Mesenchymal stem cell (in vitro differentiated cells and primary cell): ENCODE data around the gene BLVRA.

ENCODE experiments used
- DNase-seq: peaks from one replicate; pipeline ENCODE4 v3.0.0-alpha.2; 2013
- H2AFZ ChIP-seq: one replicate; pipeline ENCODE4 v1.6.1; 2013; ENCODE audit warnings: low read depth, mild to moderate bottlenecking, control low read depth, inconsistent platforms, low read length, moderate library complexity
- H2AK5ac ChIP-seq: 2 replicates; pipeline ENCODE4 v1.6.1; 2013; ENCODE audit warnings: low read length, moderate library complexity, mild to moderate bottlenecking, inconsistent platforms; ENCODE audit not compliant: severe bottlenecking
- H2BK120ac ChIP-seq: one replicate; pipeline ENCODE4 v1.6.1; 2013; ENCODE audit warnings: low read depth, mild to moderate bottlenecking, inconsistent platforms, low read length, moderate library complexity
- H2BK12ac ChIP-seq, 2 experiments: one replicate each; pipeline ENCODE4 v1.6.1; 2013; ENCODE audit warnings: inconsistent platforms in 2 of 2, low read length in 2 of 2, mild to moderate bottlenecking in 2 of 2, moderate library complexity in 2 of 2, control low read depth in 1 of 2
- H2BK15ac ChIP-seq: one replicate; pipeline ENCODE4 v1.6.1; 2013; ENCODE audit warnings: mild to moderate bottlenecking, low read depth, inconsistent platforms; ENCODE audit not compliant: poor library complexity, severe bottlenecking
- H2BK5ac ChIP-seq: 2 replicates; pipeline ENCODE4 v1.6.1; 2013; ENCODE audit warnings: low read depth, mild to moderate bottlenecking, low read length, control low read depth, inconsistent platforms; ENCODE audit not compliant: poor library complexity, severe bottlenecking
- H3K14ac ChIP-seq, 2 experiments: one replicate each; pipeline ENCODE4 v1.6.1; 2013; ENCODE audit warnings: inconsistent platforms in 2 of 2, low read length in 2 of 2, control low read depth in 1 of 2, mild to moderate bottlenecking in 1 of 2, moderate library complexity in 1 of 2
- H3K18ac ChIP-seq, 2 experiments: one replicate each; pipeline ENCODE4 v1.6.1; 2013; ENCODE audit warnings: inconsistent platforms in 2 of 2, low read length in 2 of 2, control low read depth in 1 of 2, low read depth in 1 of 2, mild to moderate bottlenecking in 1 of 2
- H3K23ac ChIP-seq, 2 experiments: one replicate each; pipeline ENCODE4 v1.6.1; 2013; ENCODE audit warnings: inconsistent platforms in 2 of 2, low read length in 2 of 2, mild to moderate bottlenecking in 2 of 2, moderate library complexity in 2 of 2, control low read depth in 1 of 2
- H3K27ac ChIP-seq: 2 replicates; pipeline ENCODE4 v1.5.1; 2013; ENCODE audit warnings: mild to moderate bottlenecking, moderate library complexity, low read length, control low read depth, inconsistent platforms; ENCODE audit not compliant: poor library complexity, severe bottlenecking
- H3K27me3 ChIP-seq, 2 experiments: 2 replicates each; pipeline versions ENCODE4 v1.6.1 to v1.7.0; 2013; ENCODE audit warnings: low read length in 2 of 2, mild to moderate bottlenecking in 2 of 2, moderate library complexity in 2 of 2, control low read depth in 1 of 2, inconsistent platforms in 1 of 2; ENCODE audit not compliant: control insufficient read depth in 1 of 2, insufficient read depth in 1 of 2
- H3K36me3 ChIP-seq, 2 experiments: 2 replicates each; pipeline versions ENCODE4 v1.6.1 to v1.7.0; 2013; ENCODE audit warnings: low read length in 2 of 2, control low read depth in 1 of 2, inconsistent platforms in 1 of 2, low read depth in 1 of 2, mild to moderate bottlenecking in 1 of 2; ENCODE audit not compliant: insufficient read depth in 2 of 2, control insufficient read depth in 1 of 2
- H3K4ac ChIP-seq, 2 experiments: one replicate each; pipeline ENCODE4 v1.6.1; 2013; ENCODE audit warnings: inconsistent platforms in 2 of 2, low read length in 2 of 2, mild to moderate bottlenecking in 2 of 2, moderate library complexity in 2 of 2, control low read depth in 1 of 2, low read depth in 1 of 2
- H3K4me1 ChIP-seq: 2 replicates; pipeline ENCODE4 v1.6.1; 2013; ENCODE audit warnings: low read depth, low read length, control low read depth; ENCODE audit not compliant: control insufficient read depth, insufficient read depth
- H3K4me2 ChIP-seq: 2 replicates; pipeline ENCODE4 v1.6.1; 2013; ENCODE audit warnings: low read length, mild to moderate bottlenecking, inconsistent platforms; ENCODE audit not compliant: poor library complexity, severe bottlenecking
- H3K4me3 ChIP-seq, 2 experiments: 2 replicates each; pipeline versions ENCODE4 v1.5.1 to v1.7.0; 2013; ENCODE audit warnings: low read length in 2 of 2, mild to moderate bottlenecking in 2 of 2, control low read depth in 1 of 2, low read depth in 1 of 2; ENCODE audit not compliant: insufficient read depth in 1 of 2
- H3K79me1 ChIP-seq: replicated peaks from 2 replicates; pipeline ENCODE4 v1.6.1; 2013; ENCODE audit warnings: mild to moderate bottlenecking, control low read depth, low read length, inconsistent platforms; ENCODE audit not compliant: poor library complexity, severe bottlenecking
- H3K9ac ChIP-seq: 2 replicates; pipeline ENCODE4 v1.7.0; 2013; ENCODE audit warnings: mild to moderate bottlenecking, low read length, moderate library complexity
- H3K9me3 ChIP-seq: 2 replicates; pipeline ENCODE4 v1.7.0; 2013; ENCODE audit warnings: mild to moderate bottlenecking, low read length; ENCODE audit not compliant: control insufficient read depth
- H4K8ac ChIP-seq: one replicate; pipeline ENCODE4 v1.6.1; 2013; ENCODE audit warnings: inconsistent platforms, mild to moderate bottlenecking, low read length, moderate library complexity
- H4K91ac ChIP-seq: one replicate; pipeline ENCODE4 v1.6.1; 2013; ENCODE audit warnings: mild to moderate bottlenecking, low read length, inconsistent platforms
- WGBS: methylation state at CpG from one replicate; pipeline ENCODE4 v1.1.7; 2013; ENCODE audit warnings: mixed read lengths; 5-methylcytosine and 5-hydroxymethylcytosine counted together

The BLVRA gene

DNA sequence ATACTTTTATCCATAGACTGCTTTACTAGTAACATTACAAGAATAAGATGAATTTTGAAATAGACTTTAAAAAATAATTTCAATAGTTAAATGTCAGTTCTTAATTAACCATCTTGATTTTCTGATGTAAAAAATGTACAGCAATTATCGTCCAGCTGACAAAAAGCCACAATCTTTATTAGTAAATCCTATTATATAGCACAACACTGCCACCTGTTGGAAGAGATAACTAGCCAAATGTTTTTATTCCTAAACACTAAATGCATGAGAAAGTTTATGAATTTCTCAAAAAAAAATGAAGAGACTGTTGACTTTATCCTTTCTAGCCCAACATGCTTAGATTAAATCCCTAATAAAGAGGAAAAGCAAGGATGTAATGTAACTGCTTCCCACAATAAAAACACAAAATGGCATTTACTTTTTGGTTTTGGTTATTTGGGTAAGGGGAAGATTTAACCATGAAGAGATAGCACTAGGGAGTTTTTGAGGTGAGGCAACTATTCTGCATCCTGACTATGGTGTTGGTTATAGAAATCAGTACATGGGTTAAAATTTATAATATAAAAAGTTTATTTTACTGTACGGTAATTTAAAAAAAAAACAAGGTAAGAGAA is 37.2 kb upstream of the BLVRA start:
- Histone ChIP-seq H3K27ac (no peak overlapping the region), H2BK120ac (no peak overlapping the region), H4K8ac (no peak overlapping the region), H3K18ac (no peak overlapping the region), H3K4me3 (no peak overlapping the region), H2AK5ac (no peak overlapping the region), H3K36me3 (peaks cover 0 to 3% of the 10 kb centered on the region in 2 experiments), H3K79me1 (peaks cover 18% of the 10 kb centered on the region), H2BK15ac (no peak overlapping the region), H2BK5ac (no peak overlapping the region), H3K27me3 (no peaks in the 10 kb centered on the region), H3K14ac (no peak overlapping the region), H3K23ac (no peak overlapping the region), H2BK12ac (no peak overlapping the region), H3K4me1 (no peaks in the 10 kb centered on the region), H3K9ac (peak overlapping the region; percentile 20), H3K9me3 (no peaks in the 10 kb centered on the region), H3K4me2 (no peak overlapping the region), H4K91ac (no peak overlapping the region), H3K4ac (no peak overlapping the region), H2AFZ (no peak overlapping the region)
- peak; percentile 69 for DNase-seq
- 43% methylated on average over 1 of the region's 2 CpGs for WGBS

DNA sequence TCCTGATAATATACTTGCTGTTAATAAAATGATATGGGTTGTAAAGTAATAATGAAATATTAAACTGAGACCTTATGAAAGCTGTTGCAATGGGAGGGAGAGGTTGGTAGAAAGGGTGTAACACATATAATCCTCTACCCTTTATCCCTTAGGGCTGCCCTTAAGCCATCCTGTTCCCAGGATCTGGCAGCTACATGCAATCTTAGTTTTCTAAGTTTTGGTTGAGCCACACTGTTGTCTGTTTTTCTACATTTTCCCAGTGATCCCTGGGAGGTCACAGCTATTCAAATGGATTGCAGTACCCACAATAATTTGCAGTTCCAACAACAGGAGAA is 35.5 kb upstream of the BLVRA start:
- no peaks in the 10 kb centered on the region for H3K27me3 ChIP-seq
- H3K4ac ChIP-seq = no peak overlapping the region

DNA sequence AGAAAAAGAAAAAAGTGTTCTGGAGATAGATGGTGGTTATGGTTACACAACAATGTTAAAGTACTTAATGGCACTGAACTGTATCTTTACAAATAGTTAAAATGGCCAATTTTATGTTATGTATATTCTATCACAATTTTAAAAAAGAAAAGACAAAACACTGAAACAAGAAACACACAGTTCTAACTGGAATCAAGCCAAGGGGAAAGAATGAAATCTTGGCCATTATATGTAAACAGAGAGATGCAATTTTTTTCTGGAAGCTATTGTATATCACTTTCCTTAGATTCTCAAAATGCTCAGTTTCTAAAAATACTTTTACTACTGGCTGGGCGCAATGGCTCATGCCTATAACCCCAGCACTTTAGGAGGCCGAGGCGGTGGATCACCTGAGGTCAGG is 33.2 kb upstream of the BLVRA start:
- Histone ChIP-seq H2BK15ac (no peak overlapping the region), H4K8ac (no peak overlapping the region), H3K4me2 (no peak overlapping the region), H4K91ac (no peak overlapping the region), H3K9ac (no peak overlapping the region), H2BK12ac (no peak overlapping the region), H2AFZ (no peak overlapping the region), H3K4me1 (peaks cover 1% of the 10 kb centered on the region), H3K23ac (no peak overlapping the region), H2BK120ac (no peak overlapping the region), H3K18ac (no peak overlapping the region), H3K14ac (no peak overlapping the region), H2AK5ac (no peak overlapping the region), H3K27ac (no peak overlapping the region), H3K27me3 (no peaks in the 10 kb centered on the region), H3K4ac (no peak overlapping the region), H3K4me3 (no peak overlapping the region), H3K79me1 (peaks cover 9% of the 10 kb centered on the region), H3K36me3 (peaks cover 0 to 3% of the 10 kb centered on the region in 2 experiments), H3K9me3 (no peaks in the 10 kb centered on the region), H2BK5ac (no peak overlapping the region)
- 99% methylated on average over 3 of the region's 3 CpGs for WGBS
- no peak for DNase-seq

More for the DNA sequence above, 35.5 kb upstream of the BLVRA start:
- H3K36me3 ChIP-seq = peaks cover 0 to 3% of the 10 kb centered on the region in 2 experiments
- H3K4me3 ChIP-seq = no peak overlapping the region
- no peak overlapping the region for H4K8ac ChIP-seq
- no peak overlapping the region for H2AK5ac ChIP-seq
- H3K4me1 ChIP-seq = no peaks in the 10 kb centered on the region
- H2AFZ ChIP-seq = no peak overlapping the region
- H4K91ac ChIP-seq = no peak overlapping the region
- H2BK120ac ChIP-seq = no peak overlapping the region
- DNase-seq = no peak
- no peak overlapping the region for H2BK15ac ChIP-seq
- no peak overlapping the region for H3K23ac ChIP-seq
- H3K4me2 ChIP-seq = no peak overlapping the region
- no peak overlapping the region for H3K18ac ChIP-seq
- H2BK5ac ChIP-seq = no peak overlapping the region
- H3K9ac ChIP-seq = no peak overlapping the region
- H3K79me1 ChIP-seq = peaks cover 13% of the 10 kb centered on the region
- H3K27ac ChIP-seq = no peak overlapping the region
- H3K9me3 ChIP-seq = no peaks in the 10 kb centered on the region
- no peak overlapping the region for H2BK12ac ChIP-seq
- H3K14ac ChIP-seq = no peak overlapping the region

DNA sequence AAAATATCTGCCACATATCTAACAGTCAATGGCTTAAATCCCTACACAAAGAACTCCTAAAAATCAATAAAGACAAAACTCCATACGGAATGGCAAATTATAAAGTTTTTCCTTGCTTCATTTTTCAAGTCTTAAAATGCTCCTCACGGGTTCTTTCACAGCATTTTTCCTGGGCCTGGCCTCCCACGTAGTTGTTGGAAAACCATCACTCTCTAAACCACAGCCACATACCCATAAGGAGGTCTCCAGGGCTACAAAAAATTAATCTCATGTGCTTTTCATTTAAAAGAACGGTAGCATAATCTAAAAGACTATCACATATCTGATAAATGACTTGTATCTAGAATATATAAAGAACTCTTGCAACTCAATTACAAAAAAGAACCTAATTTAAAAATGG is 32.0 kb upstream of the BLVRA start:
- H2BK5ac ChIP-seq = no peak overlapping the region
- no peaks in the 10 kb centered on the region for H3K27me3 ChIP-seq
- no peak overlapping the region for H3K14ac ChIP-seq
- no peak overlapping the region for H3K27ac ChIP-seq
- peaks cover 0 to 3% of the 10 kb centered on the region in 2 experiments for H3K36me3 ChIP-seq
- H2BK15ac ChIP-seq = no peak overlapping the region
- no peaks in the 10 kb centered on the region for H3K9me3 ChIP-seq
- peaks cover 1% of the 10 kb centered on the region for H3K4me1 ChIP-seq
- no peak overlapping the region for H2AFZ ChIP-seq
- no peak overlapping the region for H2BK120ac ChIP-seq
- no peak overlapping the region for H4K8ac ChIP-seq
- H2BK12ac ChIP-seq = no peak overlapping the region
- H3K18ac ChIP-seq = no peak overlapping the region
- no peak overlapping the region for H3K4me3 ChIP-seq
- no peak for DNase-seq
- peak overlapping the region; percentile 68 for H3K9ac ChIP-seq
- peaks cover 9% of the 10 kb centered on the region for H3K79me1 ChIP-seq
- no peak overlapping the region for H3K4ac ChIP-seq
- WGBS = 90% methylated on average over 3 of the region's 4 CpGs
- no peak overlapping the region for H3K4me2 ChIP-seq
- no peak overlapping the region for H2AK5ac ChIP-seq
- no peak overlapping the region for H4K91ac ChIP-seq
- H3K23ac ChIP-seq = no peak overlapping the region
